HFFc6 (cell line): ENCODE data around the gene IFNA5. TPM values are rescaled to one million over a fixed set of nuclear protein-coding genes. Genes with fewer than 3 reads are reported as not detected.

Experiments
- DNase-seq: peaks from one replicate; pipeline ENCODE4 v3.0.0-alpha.2; 2018
- H3K27ac Mint-ChIP-seq: 2 replicates; pipeline ENCODE4 v1.8.0; 2020; ENCODE audit warnings: mild to moderate bottlenecking, mixed read lengths
- H3K27me3 Mint-ChIP-seq: 2 replicates; pipeline ENCODE4 v1.8.0; 2021; ENCODE audit warnings: mild to moderate bottlenecking, moderate library complexity, mixed read lengths; ENCODE audit not compliant: insufficient read depth
- H3K36me3 Mint-ChIP-seq: 2 replicates; pipeline ENCODE4 v1.8.0; 2021; ENCODE audit warnings: low read depth, mixed read lengths
- H3K4me1 Mint-ChIP-seq: 2 replicates; pipeline ENCODE4 v1.8.0; 2020; ENCODE audit warnings: low read depth, mixed read lengths
- H3K4me3 Mint-ChIP-seq: 2 replicates; pipeline ENCODE4 v1.8.0; 2020; ENCODE audit warnings: mild to moderate bottlenecking, moderate library complexity, mixed read lengths
- H3K9me3 Mint-ChIP-seq: 2 replicates; pipeline ENCODE4 v1.8.0; 2020; ENCODE audit warnings: mild to moderate bottlenecking, mixed read lengths
- CTCF ChIP-seq: fragments of 200-600 bp; sonication (generic); IDR thresholded peaks from 2 replicates; pipeline ENCODE4 v1.5.0; 2021; ENCODE audit warnings: antibody characterized with exemption, mild to moderate bottlenecking
- total RNA-seq, 6 experiments: library from RNA; stranded (reverse); fragmentation: NEBNext Ultra II Directional; extraction: Animal tissue kit (Norgen Biotek cat#: 25700); gene quantifications; 2 replicates in 1 of 6; 3 replicates in 5 of 6; pipeline ENCODE4 v1.2.3, GENCODE V29; 2021

Gene IFNA5
- total RNA-seq, 6 experiments from 2014 or later = not detected

DNA sequence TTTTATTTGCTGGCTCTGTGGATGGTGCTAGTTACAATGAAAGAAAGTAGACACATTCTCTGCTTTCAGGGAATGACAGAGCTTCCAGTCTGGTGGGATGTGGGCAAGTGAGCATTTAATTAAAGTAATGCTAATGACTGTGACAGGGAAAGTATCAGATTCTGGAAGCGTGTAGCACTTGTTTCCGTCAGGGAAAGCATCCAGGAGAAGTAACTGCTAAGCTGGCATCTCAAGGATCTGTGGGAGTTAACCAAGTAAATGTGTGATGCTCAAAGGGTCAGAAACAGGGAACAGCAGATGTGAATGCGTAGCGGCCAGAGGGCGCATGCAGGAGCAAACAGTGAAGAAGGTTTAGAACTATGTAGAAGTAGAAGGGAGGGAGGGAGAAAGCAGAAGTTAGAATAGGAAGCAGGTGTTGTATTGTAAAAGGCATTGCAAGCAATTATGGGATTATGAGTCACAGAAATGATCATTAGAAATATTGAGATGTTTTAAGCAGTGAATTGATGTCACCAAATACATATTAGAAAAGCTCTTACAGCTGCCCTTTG is 17.9 kb upstream of the IFNA5 start:
- Mint-ChIP-seq H3K9me3 (no peaks in the 10 kb centered on the region), H3K4me1 (peaks cover 27% of the 10 kb centered on the region), H3K36me3 (peaks cover 13% of the 10 kb centered on the region), H3K4me3 (no peak overlapping the region), H3K27ac (no peak overlapping the region), H3K27me3 (no peaks in the 10 kb centered on the region)
- no peak for DNase-seq
- TF ChIP-seq CTCF = no peak

GRCh38 chr9:21320465-21320864 is 15.4 kb upstream of the IFNA5 start:
- Mint-ChIP-seq H3K4me1 (peaks cover 12% of the 10 kb centered on the region), H3K27ac (no peak overlapping the region), H3K27me3 (no peaks in the 10 kb centered on the region; the same call in 1 of the 2 replicates), H3K4me3 (no peak overlapping the region), H3K36me3 (peaks cover 13% of the 10 kb centered on the region), H3K9me3 (no peaks in the 10 kb centered on the region)
- no peak for TF ChIP-seq CTCF
- no peak for DNase-seq

- Mint-ChIP-seq H3K36me3 (0 out of 2 replicates have a peak, but pooled peaks cover 2% of the 10 kb centered on the region), H3K4me1 (peaks cover 12% of the 10 kb centered on the region), H3K27me3 (peaks cover 2% of the 10 kb centered on the region; the same call in 1 of the 2 replicates), H3K4me3 (no peak overlapping the region), H3K9me3 (no peaks in the 10 kb centered on the region), H3K27ac (no peak overlapping the region)
- DNase-seq = peak; percentile 47
- peak; percentile 86 for TF ChIP-seq CTCF
Observed at GRCh38 chr9:21317956-21318923, 13.1 kb upstream of the IFNA5 start.

DNA sequence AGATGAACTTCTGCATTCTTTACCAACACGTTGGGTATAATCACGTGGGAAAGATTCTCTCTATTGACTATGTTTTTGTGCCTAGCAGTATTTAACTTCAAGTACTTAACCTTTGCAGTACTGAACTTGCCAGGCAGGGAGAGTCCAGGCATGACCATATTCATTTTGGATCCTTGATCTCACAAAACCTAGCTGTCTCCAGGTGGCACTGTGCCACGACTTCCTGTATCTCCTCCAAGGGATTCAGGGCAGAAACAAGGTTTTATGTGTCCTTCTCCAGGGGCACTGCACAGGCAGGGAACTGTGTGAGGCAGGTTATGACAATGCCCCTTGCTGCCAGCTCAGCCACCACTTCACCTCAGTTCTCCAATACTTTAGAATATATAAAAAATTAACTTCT is 11.7 kb upstream of the IFNA5 start:
- DNase-seq = no peak
- Mint-ChIP-seq H3K4me3 (no peak overlapping the region), H3K27ac (no peak overlapping the region), H3K4me1 (peaks cover 12% of the 10 kb centered on the region), H3K9me3 (no peaks in the 10 kb centered on the region), H3K36me3 (no peaks in the 10 kb centered on the region), H3K27me3 (peaks cover 2% of the 10 kb centered on the region; the same call in 1 of the 2 replicates)
- no peak for TF ChIP-seq CTCF

DNA sequence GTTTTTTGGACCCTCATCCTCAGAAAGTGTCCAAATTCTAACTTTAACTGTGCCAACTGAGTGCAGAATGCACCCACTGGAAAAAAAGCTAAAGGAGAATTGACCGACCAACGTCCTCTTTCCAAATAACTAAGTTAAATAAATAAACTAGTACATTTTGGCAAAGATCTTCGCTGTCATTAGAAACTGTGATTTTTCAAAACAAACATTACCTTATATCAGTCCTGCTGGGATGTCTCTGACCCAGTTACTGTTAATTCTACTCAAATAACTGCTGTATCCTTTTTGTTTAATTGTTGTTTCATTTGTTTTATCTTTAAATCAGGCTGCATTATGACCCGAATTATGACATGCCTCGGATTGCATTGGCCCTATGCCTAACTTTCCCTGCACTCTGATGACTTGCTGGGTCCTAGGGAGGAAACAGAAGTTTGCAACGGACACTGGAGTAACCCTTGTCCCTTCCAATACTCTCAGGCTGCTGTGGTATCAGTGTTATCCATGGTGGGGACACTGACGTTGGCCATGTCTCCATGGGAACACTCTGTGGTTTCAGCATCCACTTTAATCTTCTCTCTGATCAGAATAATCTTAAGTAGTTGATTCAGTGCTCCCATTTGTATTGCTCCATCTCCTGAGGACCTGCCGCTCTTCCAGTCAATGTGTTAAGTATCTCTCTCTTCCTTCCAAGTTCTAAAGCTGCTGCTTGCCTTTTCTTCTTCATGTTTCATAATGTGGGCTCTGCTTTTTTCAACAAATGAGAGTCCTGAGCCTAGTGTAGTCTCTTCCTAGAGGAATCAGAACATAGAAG is 11.1 kb upstream of the IFNA5 start:
- H3K27me3 Mint-ChIP-seq = peaks cover 2% of the 10 kb centered on the region; the same call in 1 of the 2 replicates

More for the DNA sequence above, 11.1 kb upstream of the IFNA5 start:
- Mint-ChIP-seq H3K27ac (no peak overlapping the region), H3K4me3 (no peak overlapping the region), H3K36me3 (no peaks in the 10 kb centered on the region), H3K9me3 (peaks cover 4% of the 10 kb centered on the region; the same call in 1 of the 2 replicates), H3K4me1 (peaks cover 12% of the 10 kb centered on the region)
- no peak for DNase-seq
- TF ChIP-seq CTCF = no peak
